Fibroblast of lung (primary cell): ENCODE results near the gene CST9. TPM values are rescaled to one million over a fixed set of nuclear protein-coding genes. Genes with fewer than 3 reads are reported as not detected.
"Not testable (repeated sequence)": the region's sequence is repeated elsewhere in the genome, so short reads cannot be mapped to it uniquely, and the experiment has no call there.

Experiments
- DNase-seq, 2 donors: peaks; one replicate each; pipeline versions ENCODE4 v3.0.0 to v3.0.0-alpha.2; 2010; ENCODE audit warnings: low read depth in 2 of 2
- H2AFZ ChIP-seq: 2 replicates; pipeline ENCODE4 v1.5.1; 2012; ENCODE audit warnings: low read length, control low read depth, inconsistent platforms
- H3K27ac ChIP-seq: 2 replicates; pipeline ENCODE4 v1.5.1; 2011; ENCODE audit warnings: low read length, control low read depth; ENCODE audit not compliant: insufficient read depth
- H3K27me3 ChIP-seq: 2 replicates; pipeline ENCODE4 v1.5.1; 2011; ENCODE audit warnings: mild to moderate bottlenecking, low read length; ENCODE audit not compliant: control insufficient read depth, insufficient read depth
- H3K36me3 ChIP-seq: 2 replicates; pipeline ENCODE4 v1.5.1; 2011; ENCODE audit warnings: low read length; ENCODE audit not compliant: control insufficient read depth, insufficient read depth
- H3K4me1 ChIP-seq: 2 replicates; pipeline ENCODE4 v1.5.1; 2011; ENCODE audit warnings: low read length; ENCODE audit not compliant: control insufficient read depth, insufficient read depth; ENCODE audit errors: extremely low read depth
- H3K4me2 ChIP-seq: 2 replicates; pipeline ENCODE4 v1.5.1; 2011; ENCODE audit warnings: low read length, control low read depth; ENCODE audit not compliant: insufficient read depth; ENCODE audit errors: extremely low read depth
- H3K4me3 ChIP-seq, 4 experiments: fragments of 200-600 bp in 1 of 4; sonication (generic) in 1 of 4; replicated peaks in 1 of 4; 2 replicates each; pipeline ENCODE4 v1.5.1; 2011 to 2016; ENCODE audit warnings: low read length in 4 of 4, low read depth in 3 of 4, mild to moderate bottlenecking in 3 of 4, control low read depth in 2 of 4, inconsistent platforms in 1 of 4, mixed read lengths in 1 of 4; ENCODE audit not compliant: insufficient read depth in 1 of 4; ENCODE audit errors: control extremely low read depth in 1 of 4
- H3K79me2 ChIP-seq: 2 replicates; pipeline ENCODE4 v1.5.1; 2012; ENCODE audit warnings: mild to moderate bottlenecking, low read length, inconsistent platforms; ENCODE audit not compliant: control insufficient read depth, insufficient read depth
- H3K9ac ChIP-seq: 2 replicates; pipeline ENCODE4 v1.5.1; 2011; ENCODE audit warnings: mild to moderate bottlenecking, low read length, control low read depth; ENCODE audit not compliant: insufficient read depth
- H3K9me3 ChIP-seq: 2 replicates; pipeline ENCODE4 v1.5.1; 2012; ENCODE audit warnings: low read depth, low read length; ENCODE audit not compliant: control insufficient read depth, insufficient read depth
- H4K20me1 ChIP-seq: 2 replicates; pipeline ENCODE4 v1.5.1; 2011; ENCODE audit warnings: low read length; ENCODE audit not compliant: control insufficient read depth, insufficient read depth; ENCODE audit errors: extremely low read depth
- EZH2 ChIP-seq: IDR thresholded peaks from 2 replicates; pipeline ENCODE4 v1.5.1; 2012; ENCODE audit warnings: low read length, control low read depth, mild to moderate bottlenecking; ENCODE audit errors: missing control alignments
- polyA plus RNA-seq, 2 donors: library from polyadenylated mRNA; depleted of rRNA in 1 of 2; stranded (reverse) in 1 of 2; unstranded in 1 of 2; fragments of >200 nt; gene quantifications; 2 replicates each; pipeline ENCODE4 v1.2.1, GENCODE V29; 2011 to 2012; ENCODE audit warnings: missing spikeins in 1 of 2
- total RNA-seq: library from RNA; depleted of rRNA; stranded (reverse); fragments of >200 nt; gene quantifications from 2 replicates; pipeline ENCODE4 v1.2.1, GENCODE V29; 2014
- TF ChIP-seq, protein P1 (sequence below), 2 donors: IDR thresholded peaks in 1 of 2; conservative IDR thresholded peaks in 1 of 2; 1 replicate in 1 of 2; 2 replicates in 1 of 2; pipeline ENCODE4 v1.5.1; 2011 to 2012; ENCODE audit warnings: low read length in 2 of 2, control low read depth in 1 of 2, inconsistent platforms in 1 of 2, low read depth in 1 of 2, mild to moderate bottlenecking in 1 of 2

CST9 gene
- total and polyA plus RNA-seq, 2 donors (not counting 1 experiment from before 2014, with no cell fraction given) = not detected

DNA sequence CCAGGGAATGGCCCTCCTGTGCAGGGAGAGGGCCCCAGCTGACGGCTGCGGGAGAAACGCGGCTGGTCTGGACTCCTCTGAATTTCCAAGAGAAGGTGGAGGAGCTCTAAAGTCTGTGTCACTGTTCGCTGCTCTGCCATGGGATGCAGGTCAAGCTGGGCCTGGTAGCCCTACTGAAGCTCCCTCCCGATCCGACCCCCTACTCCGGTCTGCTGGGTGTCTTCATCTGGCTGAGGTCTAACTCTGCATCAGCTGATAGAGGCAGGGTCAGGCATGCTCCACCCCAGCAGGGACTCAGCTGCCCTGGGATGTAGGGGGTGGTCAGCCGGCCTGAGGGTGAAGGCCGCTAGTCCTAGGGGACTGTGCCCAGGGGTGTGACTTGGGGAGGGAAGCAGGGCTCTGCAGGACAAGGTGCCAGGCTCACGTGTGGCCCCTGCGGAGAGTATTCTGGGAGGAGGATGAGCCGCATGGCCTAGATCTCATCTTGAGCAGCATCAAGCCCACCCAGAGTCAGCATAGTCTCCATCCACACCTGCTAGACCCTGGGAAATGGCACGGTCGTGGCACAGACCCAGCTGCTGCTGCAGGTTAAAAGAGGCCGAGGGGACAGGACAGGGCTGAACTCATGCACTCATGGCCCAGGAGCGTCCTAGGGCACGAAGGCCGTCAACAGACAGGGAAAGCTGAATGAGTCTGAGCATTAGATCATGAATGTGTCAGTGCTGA lies 30.6 kb upstream of the CST9 start:
- TF ChIP-seq, protein P1, sequence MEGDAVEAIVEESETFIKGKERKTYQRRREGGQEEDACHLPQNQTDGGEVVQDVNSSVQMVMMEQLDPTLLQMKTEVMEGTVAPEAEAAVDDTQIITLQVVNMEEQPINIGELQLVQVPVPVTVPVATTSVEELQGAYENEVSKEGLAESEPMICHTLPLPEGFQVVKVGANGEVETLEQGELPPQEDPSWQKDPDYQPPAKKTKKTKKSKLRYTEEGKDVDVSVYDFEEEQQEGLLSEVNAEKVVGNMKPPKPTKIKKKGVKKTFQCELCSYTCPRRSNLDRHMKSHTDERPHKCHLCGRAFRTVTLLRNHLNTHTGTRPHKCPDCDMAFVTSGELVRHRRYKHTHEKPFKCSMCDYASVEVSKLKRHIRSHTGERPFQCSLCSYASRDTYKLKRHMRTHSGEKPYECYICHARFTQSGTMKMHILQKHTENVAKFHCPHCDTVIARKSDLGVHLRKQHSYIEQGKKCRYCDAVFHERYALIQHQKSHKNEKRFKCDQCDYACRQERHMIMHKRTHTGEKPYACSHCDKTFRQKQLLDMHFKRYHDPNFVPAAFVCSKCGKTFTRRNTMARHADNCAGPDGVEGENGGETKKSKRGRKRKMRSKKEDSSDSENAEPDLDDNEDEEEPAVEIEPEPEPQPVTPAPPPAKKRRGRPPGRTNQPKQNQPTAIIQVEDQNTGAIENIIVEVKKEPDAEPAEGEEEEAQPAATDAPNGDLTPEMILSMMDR (conservative IDR thresholded peaks at IDR 0.05 in 1 of 2, IDR thresholded peaks at IDR 0.05 in 1 of 2; ENCODE audit: low read depth in 1 of 2, low read length in 2 of 2) = no peak
- TF ChIP-seq EZH2 = no peak
- no peaks in the 10 kb centered on the region for H3K27me3 ChIP-seq

DNA sequence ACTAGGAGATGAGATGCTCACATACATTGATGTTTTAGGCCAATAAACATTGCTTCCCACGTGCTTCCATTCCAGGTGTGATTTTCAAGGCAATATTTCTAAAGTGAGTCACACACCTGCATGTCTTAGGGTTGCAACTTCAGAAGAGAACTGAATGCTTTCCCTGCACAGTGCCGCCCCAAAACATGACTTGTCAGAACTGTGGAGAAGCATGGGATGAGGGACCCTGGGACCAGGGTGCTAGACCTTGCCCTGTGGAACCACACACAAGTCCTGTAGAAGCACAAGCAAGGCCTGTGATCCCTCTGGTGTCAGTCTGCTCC lies 30.0 kb upstream of the CST9 start:
- H3K27me3 ChIP-seq, H3K4me1 ChIP-seq, H3K9ac ChIP-seq, H3K9me3 ChIP-seq, H4K20me1 ChIP-seq, H3K27ac ChIP-seq, DNase-seq, H3K36me3 ChIP-seq, H2AFZ ChIP-seq: not testable (repeated sequence)
- Histone ChIP-seq H3K4me2 (peak overlapping the region; percentile 94), H3K79me2 (peaks cover 23% of the 10 kb centered on the region), H3K4me3 (peak overlapping the region in 2 of 4 experiments; percentile 88 to 89)

More for the DNA sequence above, 30.6 kb upstream of the CST9 start:
- Histone ChIP-seq H2AFZ (no peak overlapping the region), H3K4me1 (peaks cover 7% of the 10 kb centered on the region), H4K20me1 (no peaks in the 10 kb centered on the region), H3K9me3 (no peaks in the 10 kb centered on the region), H3K4me2 (peak overlapping the region; percentile 94), H3K79me2 (peaks cover 23% of the 10 kb centered on the region), H3K27ac (peak overlapping the region; percentile 92), H3K36me3 (peaks cover 5% of the 10 kb centered on the region), H3K4me3 (peak overlapping the region; percentile 63 to 89 (median 82)), H3K9ac (peak overlapping the region; percentile 96)
- no peak for DNase-seq

DNA sequence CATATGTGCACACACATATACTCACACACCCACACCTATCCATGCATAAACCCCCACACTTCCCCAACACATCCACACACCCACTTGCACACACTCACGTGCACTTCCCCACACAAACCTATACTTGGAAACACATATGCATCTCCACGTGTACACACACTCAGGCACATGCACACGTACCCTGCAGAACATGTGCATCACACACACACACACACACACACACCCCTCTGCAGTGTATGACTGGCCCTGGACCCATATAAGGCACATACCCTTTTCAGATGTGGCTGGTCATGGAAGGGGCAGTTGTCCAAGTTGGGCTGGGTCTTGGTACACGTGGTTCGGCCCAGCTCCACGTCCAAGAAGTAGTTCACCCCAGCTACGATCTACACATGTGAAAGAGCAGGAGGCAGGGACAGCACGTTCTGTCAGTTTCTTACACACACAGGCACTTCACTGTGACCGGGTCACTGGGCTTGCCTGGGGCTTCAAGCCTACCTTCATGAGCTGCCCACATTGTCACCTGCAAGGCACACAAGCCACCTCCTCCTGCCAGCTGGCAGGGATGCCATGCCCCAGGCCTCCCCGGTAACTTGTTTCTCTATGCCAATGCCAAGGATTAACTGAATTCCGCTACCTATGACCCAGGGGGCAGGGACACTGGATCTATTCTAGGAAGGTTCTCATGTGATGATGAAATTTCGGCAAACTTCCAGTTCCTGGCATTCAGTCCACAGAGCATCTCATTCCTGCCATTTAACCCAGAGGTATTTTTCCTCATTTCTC lies 29.5 kb upstream of the CST9 start:
- H3K27ac ChIP-seq = no peak overlapping the region
- H3K4me2 ChIP-seq = peak overlapping the region; percentile 64
- H3K4me3 ChIP-seq = peak overlapping the region in 2 of 4 experiments; percentile 36 to 42
- no peaks in the 10 kb centered on the region for H3K9me3 ChIP-seq
- H3K79me2 ChIP-seq = peaks cover 23% of the 10 kb centered on the region
- TF ChIP-seq EZH2 = no peak
- TF ChIP-seq, protein P1 (conservative IDR thresholded peaks at IDR 0.05 in 1 of 2, IDR thresholded peaks at IDR 0.05 in 1 of 2; ENCODE audit: low read depth in 1 of 2, low read length in 2 of 2) = no peak
- H2AFZ ChIP-seq = no peak overlapping the region
- no peaks in the 10 kb centered on the region for H3K27me3 ChIP-seq
- H3K4me1 ChIP-seq = peaks cover 7% of the 10 kb centered on the region
- peaks cover 5% of the 10 kb centered on the region for H3K36me3 ChIP-seq
- no peak for DNase-seq
- no peak overlapping the region for H3K9ac ChIP-seq
- H4K20me1 ChIP-seq = no peaks in the 10 kb centered on the region
